ENCODE results near the gene EPSTI1. TPM values are rescaled to one million over a fixed set of nuclear protein-coding genes. Genes with fewer than 3 reads are reported as not detected.
A peak's percentile ranks its signal among the peaks of the same experiment; 100 is the strongest.
"Not testable (repeated sequence)": the region's sequence is repeated elsewhere in the genome, so short reads cannot be mapped to it uniquely, and the experiment has no call there.

The EPSTI1 gene, protein sequence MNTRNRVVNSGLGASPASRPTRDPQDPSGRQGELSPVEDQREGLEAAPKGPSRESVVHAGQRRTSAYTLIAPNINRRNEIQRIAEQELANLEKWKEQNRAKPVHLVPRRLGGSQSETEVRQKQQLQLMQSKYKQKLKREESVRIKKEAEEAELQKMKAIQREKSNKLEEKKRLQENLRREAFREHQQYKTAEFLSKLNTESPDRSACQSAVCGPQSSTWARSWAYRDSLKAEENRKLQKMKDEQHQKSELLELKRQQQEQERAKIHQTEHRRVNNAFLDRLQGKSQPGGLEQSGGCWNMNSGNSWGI
- 10 to 100 TPM in 1 of 4 donors, 1 to 10 TPM in 3; 3.8 to 12.8 (median 6.0) TPM for total RNA-seq

DNA sequence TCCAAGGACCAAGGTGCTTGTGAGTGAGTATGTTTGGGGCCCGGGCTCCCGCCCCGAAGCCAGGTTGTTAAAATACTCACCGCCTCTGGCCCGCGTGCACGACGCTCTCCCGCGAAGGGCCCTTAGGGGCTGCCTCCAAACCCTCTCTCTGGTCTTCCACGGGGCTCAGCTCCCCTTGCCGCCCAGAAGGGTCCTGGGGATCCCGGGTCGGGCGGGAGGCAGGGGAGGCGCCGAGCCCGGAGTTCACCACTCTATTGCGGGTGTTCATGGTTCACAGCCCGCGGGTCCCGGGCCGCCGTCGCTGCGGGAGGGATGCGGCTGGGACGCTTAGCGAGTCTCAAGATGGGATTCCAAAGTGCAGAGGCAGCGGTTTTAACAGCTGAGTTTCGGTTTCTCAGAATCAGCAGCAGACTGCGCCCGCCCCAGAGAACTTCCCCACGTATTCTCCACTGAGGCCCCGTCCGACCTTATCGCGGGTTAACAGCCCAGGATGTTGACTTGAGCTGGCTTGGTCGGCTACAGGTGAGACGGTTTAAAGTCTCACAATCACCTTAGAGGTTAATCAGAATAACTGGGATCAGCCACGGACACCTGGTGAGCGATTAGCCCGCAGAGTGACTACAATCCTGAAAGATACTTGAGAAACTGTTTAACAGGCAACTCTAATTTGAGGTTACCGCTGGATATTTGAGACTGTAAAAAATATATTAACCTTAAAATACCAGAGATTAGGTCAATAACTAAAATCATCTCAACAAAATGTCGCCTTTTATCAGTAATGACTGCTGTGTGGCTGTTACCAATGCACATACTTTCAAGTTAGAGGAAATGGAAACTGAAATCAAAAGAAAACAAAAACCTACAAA is at the start of gene EPSTI1:
Gene EPSTI1, minus strand, starts transcription at position 344 of the 866 bp plus-strand sequence. Its CDS starts 76 bp downstream, at position 268.
- Histone ChIP-seq H3K27me3 (no peaks in the 10 kb centered on the region), H3K9me3 (no peaks in the 10 kb centered on the region), H3K4me1 (peaks cover 12 to 15% of the 10 kb centered on the region in 2 donors), H3K36me3 (no peaks in the 10 kb centered on the region), H3K4me3 (replicated peaks in 1 of 3) (peak within 1 kb of the TSS; percentile 61 to 89 (median 77)), H3K27ac (peak within 1 kb of the TSS; percentile 58 to 88 (median 82))
- 4 to 5% methylated on average over 33 to 45 of the region's 45 CpGs for WGBS, 2 donors
- TF ChIP-seq, protein P1, sequence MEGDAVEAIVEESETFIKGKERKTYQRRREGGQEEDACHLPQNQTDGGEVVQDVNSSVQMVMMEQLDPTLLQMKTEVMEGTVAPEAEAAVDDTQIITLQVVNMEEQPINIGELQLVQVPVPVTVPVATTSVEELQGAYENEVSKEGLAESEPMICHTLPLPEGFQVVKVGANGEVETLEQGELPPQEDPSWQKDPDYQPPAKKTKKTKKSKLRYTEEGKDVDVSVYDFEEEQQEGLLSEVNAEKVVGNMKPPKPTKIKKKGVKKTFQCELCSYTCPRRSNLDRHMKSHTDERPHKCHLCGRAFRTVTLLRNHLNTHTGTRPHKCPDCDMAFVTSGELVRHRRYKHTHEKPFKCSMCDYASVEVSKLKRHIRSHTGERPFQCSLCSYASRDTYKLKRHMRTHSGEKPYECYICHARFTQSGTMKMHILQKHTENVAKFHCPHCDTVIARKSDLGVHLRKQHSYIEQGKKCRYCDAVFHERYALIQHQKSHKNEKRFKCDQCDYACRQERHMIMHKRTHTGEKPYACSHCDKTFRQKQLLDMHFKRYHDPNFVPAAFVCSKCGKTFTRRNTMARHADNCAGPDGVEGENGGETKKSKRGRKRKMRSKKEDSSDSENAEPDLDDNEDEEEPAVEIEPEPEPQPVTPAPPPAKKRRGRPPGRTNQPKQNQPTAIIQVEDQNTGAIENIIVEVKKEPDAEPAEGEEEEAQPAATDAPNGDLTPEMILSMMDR (IDR thresholded peaks at IDR 0.05): no peak
- peak in 1 of 2 donors; percentile 42 for TF ChIP-seq POLR2A (IDR thresholded peaks at IDR 0.05)
- intact Hi-C loops (cut with DNase I): no loop called here
- peak; percentile 62 to 64 for DNase-seq

DNA sequence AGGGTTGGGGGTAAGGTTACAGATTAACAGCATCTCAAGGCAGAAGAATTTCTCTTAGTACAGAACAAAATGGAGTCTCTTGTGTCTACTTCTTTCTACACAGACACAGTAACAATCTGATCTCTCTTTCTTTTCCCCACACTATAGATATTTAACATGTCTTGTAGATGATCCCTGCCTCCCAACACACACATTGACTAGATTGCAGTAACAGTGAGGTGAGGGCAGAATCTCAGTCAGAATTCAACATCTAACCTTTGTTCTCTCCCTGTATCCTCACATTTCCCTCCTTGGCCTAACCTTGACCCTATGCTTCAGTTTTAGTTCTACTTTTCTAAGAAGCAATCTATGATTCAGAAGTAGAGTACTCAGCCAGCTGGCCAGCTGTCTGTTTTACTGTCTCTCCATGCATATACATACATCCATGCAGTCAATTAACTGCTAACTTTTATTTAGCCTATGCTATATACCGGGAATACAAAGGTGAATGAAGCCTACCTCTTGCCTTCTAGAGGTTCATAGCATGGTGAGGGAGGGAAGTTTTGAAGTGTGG is 49.4 kb upstream of the EPSTI1 start:
- intact Hi-C loops (cut with DNase I): no loop called here
- no peaks in the 10 kb centered on the region for H3K36me3 ChIP-seq
- H3K4me1 ChIP-seq: peaks cover 7 to 21% of the 10 kb centered on the region in 2 donors

DNA sequence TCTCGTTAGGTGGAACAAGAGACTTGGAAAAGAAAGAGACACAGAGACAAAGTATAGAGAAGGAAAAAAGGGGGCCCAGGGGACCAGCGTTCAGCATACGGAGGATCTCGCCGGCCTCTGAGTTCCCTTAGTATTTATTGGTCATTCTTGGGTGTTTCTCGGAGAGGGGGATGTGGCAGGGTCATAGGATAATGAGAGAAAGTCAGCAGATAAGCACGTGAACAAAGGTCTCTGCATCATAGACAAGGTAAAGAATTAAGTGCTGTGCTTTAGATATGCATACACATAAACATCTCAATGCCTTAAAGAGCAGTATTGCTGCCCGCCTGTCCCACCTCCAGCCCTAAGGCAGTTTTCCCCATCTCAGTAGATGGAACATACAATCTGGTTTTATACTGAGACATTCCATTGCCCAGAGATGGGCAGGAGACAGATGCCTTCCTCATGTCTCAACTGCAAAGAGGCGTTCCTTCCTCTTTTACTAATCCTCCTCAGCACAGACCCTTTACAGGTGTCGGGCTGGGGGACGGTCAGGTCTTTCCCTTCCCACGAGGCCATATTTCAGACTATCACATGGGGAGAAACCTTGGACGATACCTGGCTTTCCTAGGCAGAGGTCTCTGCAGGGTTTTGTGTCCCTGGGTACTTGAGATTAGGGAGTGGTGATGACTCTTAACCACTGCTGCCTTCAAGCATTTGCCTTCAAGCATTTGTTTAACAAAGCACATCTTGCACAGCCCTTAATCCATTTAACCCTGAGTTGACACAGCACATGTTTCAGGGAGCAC is 48.7 kb upstream of the EPSTI1 start:
- H3K36me3 ChIP-seq; H3K9me3 ChIP-seq; H3K27ac ChIP-seq; H3K27me3 ChIP-seq; intact Hi-C loops (cut with DNase I); H3K4me3 ChIP-seq (replicated peaks in 1 of 3); DNase-seq: not testable (repeated sequence)
- WGBS, 2 donors: 79 to 87% methylated on average over 13 of the region's 13 CpGs
- H3K4me1 ChIP-seq: peaks cover 7 to 21% of the 10 kb centered on the region in 2 donors

More for the DNA sequence above, 49.4 kb upstream of the EPSTI1 start:
- no peaks in the 10 kb centered on the region for H3K27me3 ChIP-seq
- DNase-seq: no peak
- no peaks in the 10 kb centered on the region for H3K9me3 ChIP-seq
- no peak for TF ChIP-seq POLR2A (IDR thresholded peaks at IDR 0.05)
- TF ChIP-seq, protein P1 (IDR thresholded peaks at IDR 0.05): no peak
- no peak overlapping the region for H3K27ac ChIP-seq
- H3K4me3 ChIP-seq (replicated peaks in 1 of 3): no peak overlapping the region
- WGBS, 2 donors: 91 to 94% methylated on average over 1 of the region's 1 CpG

DNA sequence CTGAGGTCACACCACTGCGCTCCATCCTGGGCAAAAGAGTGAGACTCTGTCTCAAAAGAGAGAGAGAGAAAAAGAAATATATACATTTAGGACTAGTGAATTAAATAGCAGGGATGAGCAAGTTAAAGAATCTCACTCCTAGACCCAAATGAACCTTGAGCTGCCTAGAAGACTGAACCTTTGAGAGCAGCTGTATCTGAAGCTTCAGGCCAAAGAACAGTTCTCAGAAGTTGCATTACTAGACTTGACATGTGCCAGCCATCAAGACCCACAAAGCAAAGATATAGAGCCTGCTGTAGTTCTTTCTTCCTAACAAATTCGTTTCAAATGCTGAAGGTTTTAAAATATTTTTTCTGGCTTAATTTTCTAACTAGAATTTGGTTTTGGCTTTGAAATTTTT is 47.9 kb upstream of the EPSTI1 start:
- TF ChIP-seq POLR2A (IDR thresholded peaks at IDR 0.05): no peak
- TF ChIP-seq, protein P1 (IDR thresholded peaks at IDR 0.05): no peak
- H3K4me3 ChIP-seq (replicated peaks in 1 of 3): no peak overlapping the region
- no peak overlapping the region for H3K27ac ChIP-seq
- H3K36me3 ChIP-seq: no peaks in the 10 kb centered on the region
- H3K27me3 ChIP-seq: no peaks in the 10 kb centered on the region
- DNase-seq: no peak
- H3K9me3 ChIP-seq: no peaks in the 10 kb centered on the region
- H3K4me1 ChIP-seq: peaks cover 8 to 17% of the 10 kb centered on the region in 2 donors
- WGBS, 2 donors: 93 to 94% methylated on average over 2 of the region's 2 CpGs
- intact Hi-C loops (cut with DNase I): no loop called here
